NCI-H526 (cell line): ENCODE data around the gene CSN1S1.

Experiments
- DNase-seq, 2 experiments: peaks; one replicate each; lab custom pipeline; 2025; lab: John Stamatoyannopoulos, UW

CSN1S1 gene

GRCh38 chr4:69994782-69995181, 63.9 kb downstream of the CSN1S1 start:
- DNase-seq = no peak

GRCh38 chr4:69995526-69996016, 64.7 kb downstream of the CSN1S1 start, which contains the start of gene STATH:
Gene STATH, plus strand, starts transcription at chr4:69995966. Its CDS starts 2,472 bp downstream, at chr4:69998438.
- no peak for DNase-seq
